Esophagus muscularis mucosa (tissue), 4 donors: ENCODE data around the gene FUT3. TPM values are rescaled to one million over a fixed set of nuclear protein-coding genes. Genes with fewer than 3 reads are reported as not detected.
A peak's percentile ranks its signal among the peaks of the same experiment; 100 is the strongest.
"Not testable (repeated sequence)": the region's sequence is repeated elsewhere in the genome, so short reads cannot be mapped to it uniquely, and the experiment has no call there.

ENCODE experiments used
- DNase-seq: peaks from one replicate; pipeline ENCODE4 v3.0.0-alpha.2; 2017; ENCODE audit errors: extremely low spot score
- H3K27ac ChIP-seq, 4 donors: fragments of 200-600 bp; sonication (generic); replicated peaks in 1 of 4; 1 replicate in 3 of 4; 2 replicates in 1 of 4; pipeline ENCODE4 v1.5.1; 2016 to 2019; ENCODE audit warnings: mild to moderate bottlenecking in 1 of 4
- H3K27me3 ChIP-seq, 4 donors: fragments of 200-600 bp; sonication (generic); one replicate each; pipeline versions ENCODE4 v1.5.1 to v1.6.0; 2016 to 2019
- H3K36me3 ChIP-seq, 4 donors: fragments of 200-600 bp; sonication (generic); one replicate each; pipeline ENCODE4 v1.5.1; 2016 to 2019
- H3K4me1 ChIP-seq, 4 donors: fragments of 200-600 bp; sonication (generic); one replicate each; pipeline ENCODE4 v1.5.1; 2016 to 2019
- H3K4me3 ChIP-seq, 4 donors: fragments of 200-600 bp; sonication (generic); 1 replicate in 2 of 4; 2 replicates in 2 of 4; pipeline ENCODE4 v1.5.1; 2016 to 2019; ENCODE audit warnings: mild to moderate bottlenecking in 4 of 4, moderate library complexity in 1 of 4
- H3K9me3 ChIP-seq, 4 donors: fragments of 200-600 bp; sonication (generic); 1 replicate in 3 of 4; 2 replicates in 1 of 4; pipeline ENCODE4 v1.5.1; 2016 to 2019
- CTCF ChIP-seq, 3 experiments: fragments of 200-600 bp in 2 of 3; fragments of 450-650 bp in 1 of 3; sonication (generic) in 2 of 3; IDR thresholded peaks; one replicate each; pipeline ENCODE4 v1.5.1; 2017 to 2019; ENCODE audit warnings: antibody characterized with exemption in 3 of 3, mild to moderate bottlenecking in 2 of 3, moderate library complexity in 1 of 3
- EP300 ChIP-seq: sonication (generic); formaldehyde crosslinking; IDR thresholded peaks from one replicate; pipeline ENCODE4 v1.6.1; 2017; ENCODE audit warnings: antibody characterized with exemption
- POLR2A ChIP-seq: fragments of 450-650 bp; IDR thresholded peaks from one replicate; pipeline ENCODE4 v1.6.1; 2017; ENCODE audit warnings: antibody characterized with exemption, moderate library complexity, mild to moderate bottlenecking, low read depth
- POLR2AphosphoS5 ChIP-seq, 2 donors: sonication (generic); formaldehyde crosslinking; IDR thresholded peaks; one replicate each; pipeline ENCODE4 v1.6.1; 2017; ENCODE audit warnings: antibody characterized with exemption in 2 of 2
- WGBS: methylation state at CpG from one replicate; pipeline ENCODE4 v1.1.5; 2018; 5-methylcytosine and 5-hydroxymethylcytosine counted together
- intact Hi-C: fragments of 100-400 bp; cut with DNase I; formaldehyde crosslinking; loops from one replicate; pipeline ENCODE4 v1.15.1; 2023
- total RNA-seq, 4 donors: library from RNA; depleted of rRNA; stranded (reverse); fragments of >200 nt; gene quantifications; one replicate each; pipeline versions ENCODE4 v1.1.0 to v1.2.1, GENCODE V29; 2016

The FUT3 gene
- total RNA-seq, 4 donors from 2014 or later: 0.57 TPM; not detected in 3

- 77% methylated on average over 9 of the region's 11 CpGs for WGBS
- no peak for DNase-seq
Measured at GRCh38 chr19:5863030-5863665, 11.9 kb upstream of the FUT3 start.

GRCh38 chr19:5857203-5858081, 6.2 kb upstream of the FUT3 start:
- no peak for DNase-seq
- 91% methylated on average over 18 of the region's 18 CpGs for WGBS
- H3K4me3 ChIP-seq: no peak overlapping the region
- no peaks in the 10 kb centered on the region for H3K36me3 ChIP-seq
- H3K9me3 ChIP-seq: no peaks in the 10 kb centered on the region
- no peaks in the 10 kb centered on the region for H3K27me3 ChIP-seq
- no peaks in the 10 kb centered on the region for H3K4me1 ChIP-seq
- intact Hi-C loops: no loop called here
- H3K27ac ChIP-seq: no peak overlapping the region
- TF ChIP-seq POLR2AphosphoS5 (IDR thresholded peaks at IDR 0.05) (no peak), EP300 (no peak), CTCF (IDR thresholded peaks at IDR 0.05) (no peak), POLR2A (no peak)

More at GRCh38 chr19:5863030-5863665, 11.9 kb upstream of the FUT3 start:
- Histone ChIP-seq H3K9me3 (no peaks in the 10 kb centered on the region), H3K4me3 (no peak overlapping the region), H3K27me3 (no peaks in the 10 kb centered on the region), H3K4me1 (no peaks in the 10 kb centered on the region), H3K36me3 (no peaks in the 10 kb centered on the region), H3K27ac (no peak overlapping the region)
- TF ChIP-seq POLR2A (no peak), POLR2AphosphoS5 (IDR thresholded peaks at IDR 0.05) (no peak), EP300 (no peak), CTCF (IDR thresholded peaks at IDR 0.05) (no peak)
- intact Hi-C loops: no loop called here

- H3K9me3 ChIP-seq, H3K36me3 ChIP-seq, H3K4me3 ChIP-seq, H3K27me3 ChIP-seq, intact Hi-C loops, DNase-seq, H3K27ac ChIP-seq: not testable (repeated sequence)
- H3K4me1 ChIP-seq: peaks cover 0 to 13% (median 11%) of the 10 kb centered on the region in 4 donors
- whole genome bisulfite sequencing: 87% methylated on average over 9 of the region's 9 CpGs
Measured at GRCh38 chr19:5855151-5855550, 3.9 kb upstream of the FUT3 start.

- H3K27ac ChIP-seq, intact Hi-C loops, H3K36me3 ChIP-seq, H3K4me3 ChIP-seq, H3K9me3 ChIP-seq, DNase-seq, H3K27me3 ChIP-seq: not testable (repeated sequence)
- 83% methylated on average over 10 of the region's 10 CpGs for WGBS
- peaks cover 0 to 15% (median 12%) of the 10 kb centered on the region in 4 donors for H3K4me1 ChIP-seq
Measured at GRCh38 chr19:5854121-5854520, 2.9 kb upstream of the FUT3 start.

- no peaks in the 10 kb centered on the region for H3K9me3 ChIP-seq
- intact Hi-C loops: no loop called here
- peak overlapping the region in 1 of 4 donors; percentile 14 for H3K27ac ChIP-seq
- H3K4me1 ChIP-seq: peaks cover 0 to 15% (median 12%) of the 10 kb centered on the region in 4 donors
- H3K4me3 ChIP-seq: no peak overlapping the region
- no peak for TF ChIP-seq CTCF (IDR thresholded peaks at IDR 0.05)
- peak; percentile 41 to 54 for TF ChIP-seq POLR2AphosphoS5 (IDR thresholded peaks at IDR 0.05)
- H3K27me3 ChIP-seq: no peaks in the 10 kb centered on the region
- WGBS: 11% methylated on average over 5 of the region's 5 CpGs
- DNase-seq: no peak
- H3K36me3 ChIP-seq: no peaks in the 10 kb centered on the region
Measured at GRCh38 chr19:5850743-5851293, 431 bp downstream of the FUT3 start.
